GM12875 (cell line): ENCODE data around the gene ZNF12.

ENCODE experiments used
- H3K4me3 ChIP-seq: one replicate; pipeline ENCODE4 v1.5.1; 2011; ENCODE audit warnings: low read depth, low read length, control low read depth
- CTCF ChIP-seq: IDR thresholded peaks from 2 replicates; pipeline ENCODE4 v1.5.1; 2011; ENCODE audit warnings: low read depth, mild to moderate bottlenecking, control low read depth, inconsistent platforms, low read length, moderate library complexity, borderline replicate concordance; ENCODE audit not compliant: insufficient read depth

Gene ZNF12

GRCh38 chr7:6658618-6659345 is 48.0 kb downstream of the ZNF12 start:
- no peak for TF ChIP-seq CTCF

GRCh38 chr7:6656413-6656812 is 50.3 kb downstream of the ZNF12 start:
- no peak overlapping the region for H3K4me3 ChIP-seq
- TF ChIP-seq CTCF: no peak

More at GRCh38 chr7:6658618-6659345, 48.0 kb downstream of the ZNF12 start:
- H3K4me3 ChIP-seq: no peak overlapping the region

GRCh38 chr7:6655636-6656385 is 50.9 kb downstream of the ZNF12 start:
- no peak overlapping the region for H3K4me3 ChIP-seq
- no peak for TF ChIP-seq CTCF

- H3K4me3 ChIP-seq: no peak overlapping the region
- no peak for TF ChIP-seq CTCF
These were observed 51.7 kb downstream of the ZNF12 start for GRCh38 chr7:6654842-6655610.

- TF ChIP-seq CTCF: no peak
- no peak overlapping the region for H3K4me3 ChIP-seq
These were observed 52.5 kb downstream of the ZNF12 start for GRCh38 chr7:6654113-6654841.

GRCh38 chr7:6653071-6654003 is 53.4 kb downstream of the ZNF12 start:
- H3K4me3 ChIP-seq: no peak overlapping the region
- no peak for TF ChIP-seq CTCF
